H1 (cell line): ENCODE measurements around the gene CNOT3. TPM values are rescaled to one million over a fixed set of nuclear protein-coding genes. Genes with fewer than 3 reads are reported as not detected.

ENCODE experiments used
- CTCF ChIA-PET: fragments of 300-600 bp; sonication (Branson Sonifier 250); formaldehyde crosslinking; loops from one replicate; lab custom pipeline; 2021; ENCODE audit not compliant: partially characterized antibody; lab: Charles Lee
- POLR2A ChIA-PET: fragments of 300-600 bp; sonication (Branson Sonifier 250); formaldehyde crosslinking; loops from one replicate; lab custom pipeline; 2021; ENCODE audit warnings: inconsistent platforms; ENCODE audit not compliant: partially characterized antibody; lab: Charles Lee
- DNase-seq, 2 experiments: peaks; one replicate each; pipeline versions ENCODE4 v3.0.0 to v3.0.0-alpha.2; 2010 to 2022; ENCODE audit warnings: low spot score in 2 of 2, low read depth in 1 of 2, mixed read lengths in 1 of 2
- FAIRE-seq: peaks from 2 replicates; lab custom pipeline; 2011; peaks lifted over from hg19 to GRCh38; lab: Jason Lieb, UNC
- H2AFZ ChIP-seq: 2 replicates; pipeline ENCODE4 v1.8.1; 2012; ENCODE audit warnings: low read length, inconsistent platforms
- H2AK5ac ChIP-seq: 2 replicates; pipeline ENCODE4 v1.6.1; 2013; ENCODE audit warnings: low read depth, low read length
- H2BK120ac ChIP-seq: replicated peaks from 2 replicates; pipeline ENCODE3; 2013; ENCODE audit warnings: low read depth, low read length, inconsistent platforms
- H2BK12ac ChIP-seq: 2 replicates; pipeline ENCODE4 v1.6.1; 2013; ENCODE audit warnings: low read depth, low read length
- H2BK15ac ChIP-seq: 2 replicates; pipeline ENCODE4 v1.6.1; 2013; ENCODE audit warnings: low read length
- H2BK20ac ChIP-seq: 2 replicates; pipeline ENCODE4 v1.6.1; 2013; ENCODE audit warnings: low read length
- H2BK5ac ChIP-seq: 2 replicates; pipeline ENCODE4 v1.6.1; 2013; ENCODE audit warnings: low read depth, low read length
- H3K14ac ChIP-seq: 2 replicates; pipeline ENCODE4 v1.6.1; 2013; ENCODE audit warnings: inconsistent platforms; ENCODE audit not compliant: insufficient read length
- H3K18ac ChIP-seq: 2 replicates; pipeline ENCODE4 v1.6.1; 2013; ENCODE audit warnings: low read length; ENCODE audit errors: extremely low read depth
- H3K23ac ChIP-seq: 2 replicates; pipeline ENCODE4 v1.6.1; 2013; ENCODE audit warnings: inconsistent platforms; ENCODE audit not compliant: insufficient read length
- H3K23me2 ChIP-seq: 2 replicates; pipeline ENCODE4 v1.6.1; 2013; ENCODE audit warnings: low read depth, low read length
- H3K27ac ChIP-seq: 2 replicates; pipeline ENCODE4 v1.6.1; 2011; ENCODE audit warnings: low read depth, low read length, inconsistent platforms
- H3K27me3 ChIP-seq, 4 experiments: replicated peaks in 1 of 4; 1 replicate in 1 of 4; 2 replicates in 3 of 4; pipeline versions ENCODE4 v1.6.1 to v1.8.1; 2011 to 2013; ENCODE audit warnings: low read length in 3 of 4, mild to moderate bottlenecking in 3 of 4, inconsistent platforms in 2 of 4, mixed read lengths in 2 of 4, moderate library complexity in 1 of 4; ENCODE audit not compliant: control insufficient read depth in 3 of 4, insufficient read depth in 3 of 4; ENCODE audit errors: extremely low read depth in 1 of 4
- H3K36me3 ChIP-seq, 4 experiments: 2 replicates each; pipeline versions ENCODE4 v1.6.1 to v1.8.1; 2011 to 2013; ENCODE audit warnings: mild to moderate bottlenecking in 4 of 4, low read length in 3 of 4, moderate library complexity in 2 of 4, control low read depth in 1 of 4, inconsistent platforms in 1 of 4; ENCODE audit not compliant: insufficient read depth in 4 of 4, control insufficient read depth in 2 of 4
- H3K4ac ChIP-seq: replicated peaks from 2 replicates; pipeline ENCODE3; 2013; ENCODE audit warnings: low read length, low read depth, mixed read lengths, inconsistent platforms; ENCODE audit not compliant: insufficient read length
- H3K4me1 ChIP-seq, 4 experiments: replicated peaks in 1 of 4; 1 replicate in 1 of 4; 2 replicates in 3 of 4; pipeline versions ENCODE4 v1.6.1 to v1.8.1; 2011 to 2013; ENCODE audit warnings: low read length in 3 of 4, inconsistent platforms in 2 of 4, mixed read lengths in 1 of 4; ENCODE audit not compliant: insufficient read depth in 4 of 4, control insufficient read depth in 3 of 4
- H3K4me2 ChIP-seq, 2 experiments: 2 replicates each; pipeline versions ENCODE4 v1.6.1 to v1.8.1; 2011 to 2013; ENCODE audit warnings: low read depth in 2 of 2, low read length in 2 of 2, control low read depth in 1 of 2, inconsistent platforms in 1 of 2, mild to moderate bottlenecking in 1 of 2; ENCODE audit not compliant: insufficient read depth in 1 of 2
- H3K4me3 ChIP-seq, 4 experiments: fragments of 200-600, 300-600 bp in 1 of 4; sonication (generic), shearing (Covaris generic), sonication (Bioruptor Twin) in 1 of 4; 2 replicates each; pipeline versions ENCODE4 v1.5.1 to v1.8.1; 2011 to 2016; ENCODE audit warnings: low read length in 4 of 4, low read depth in 3 of 4, control low read depth in 2 of 4, inconsistent platforms in 2 of 4, mild to moderate bottlenecking in 2 of 4, mixed read lengths in 1 of 4, moderate library complexity in 1 of 4; ENCODE audit not compliant: insufficient read depth in 2 of 4; ENCODE audit errors: extremely low read depth in 1 of 4
- H3K56ac ChIP-seq: replicated peaks from 2 replicates; pipeline ENCODE3; 2013; ENCODE audit warnings: low read depth, mild to moderate bottlenecking, mixed read lengths, low read length, inconsistent platforms; ENCODE audit not compliant: insufficient read length
- H3K79me1 ChIP-seq: 2 replicates; pipeline ENCODE4 v1.6.1; 2013; ENCODE audit warnings: low read depth, low read length, control low read depth
- H3K79me2 ChIP-seq, 2 experiments: 2 replicates each; pipeline versions ENCODE4 v1.6.1 to v1.8.1; 2012 to 2013; ENCODE audit warnings: low read length in 2 of 2, mild to moderate bottlenecking in 2 of 2, inconsistent platforms in 1 of 2; ENCODE audit not compliant: insufficient read depth in 2 of 2, control insufficient read depth in 1 of 2
- H3K9ac ChIP-seq, 4 experiments: replicated peaks in 1 of 4; 1 replicate in 1 of 4; 2 replicates in 3 of 4; pipeline versions ENCODE4 v1.6.1 to v1.8.1; 2011 to 2013; ENCODE audit warnings: low read depth in 3 of 4, low read length in 3 of 4, control low read depth in 2 of 4, mild to moderate bottlenecking in 2 of 4, moderate library complexity in 2 of 4, inconsistent platforms in 1 of 4; ENCODE audit errors: extremely low read depth in 1 of 4
- H3K9me3 ChIP-seq, 2 experiments: 2 replicates each; pipeline versions ENCODE4 v1.6.1 to v1.8.1; 2012 to 2013; ENCODE audit warnings: mild to moderate bottlenecking in 2 of 2, moderate library complexity in 2 of 2, control low read depth in 1 of 2, inconsistent platforms in 1 of 2, low read depth in 1 of 2, low read length in 1 of 2, mixed read lengths in 1 of 2; ENCODE audit not compliant: insufficient read depth in 2 of 2
- H4K20me1 ChIP-seq, 2 experiments: replicated peaks in 1 of 2; 2 replicates each; pipeline versions ENCODE3 to v1.8.1; 2011 to 2013; ENCODE audit warnings: inconsistent platforms in 2 of 2, low read length in 2 of 2, mild to moderate bottlenecking in 1 of 2; ENCODE audit not compliant: insufficient read depth in 2 of 2, control insufficient read depth in 1 of 2
- H4K5ac ChIP-seq: 2 replicates; pipeline ENCODE4 v1.6.1; 2013; ENCODE audit warnings: low read length, low read depth, mixed read lengths, inconsistent platforms; ENCODE audit not compliant: insufficient read length
- H4K8ac ChIP-seq: 2 replicates; pipeline ENCODE4 v1.8.0; 2013; ENCODE audit warnings: mild to moderate bottlenecking, moderate library complexity, low read length, inconsistent platforms; ENCODE audit not compliant: insufficient read depth; ENCODE audit errors: extremely low read depth
- H4K91ac ChIP-seq: replicated peaks from 2 replicates; pipeline ENCODE3; 2013; ENCODE audit warnings: low read length, mixed read lengths, inconsistent platforms; ENCODE audit not compliant: insufficient read length
- ATF3 ChIP-seq: IDR thresholded peaks from 2 replicates; pipeline ENCODE4 v1.6.1; 2011; ENCODE audit warnings: low read depth, mild to moderate bottlenecking, low read length; ENCODE audit not compliant: insufficient read depth
- CTBP2 ChIP-seq: IDR thresholded peaks from 2 replicates; pipeline ENCODE4 v1.7.0; 2011; ENCODE audit warnings: borderline replicate concordance, mild to moderate bottlenecking, moderate library complexity, mixed read lengths, low read length; ENCODE audit not compliant: insufficient read depth, insufficient read length
- EP300 ChIP-seq, 2 experiments: IDR thresholded peaks; 1 replicate in 1 of 2; 2 replicates in 1 of 2; pipeline ENCODE4 v1.6.1; 2011 to 2012; ENCODE audit warnings: low read depth in 2 of 2, low read length in 2 of 2, mild to moderate bottlenecking in 2 of 2, borderline replicate concordance in 1 of 2, inconsistent platforms in 1 of 2, moderate library complexity in 1 of 2
- EZH2 ChIP-seq: fragments of 200-600 bp; sonication (generic); IDR thresholded peaks from 2 replicates; pipeline ENCODE4 v1.7.1; 2012; ENCODE audit warnings: low read depth, mild to moderate bottlenecking, moderate library complexity, low read length, inconsistent platforms; ENCODE audit not compliant: severe bottlenecking
- NANOG ChIP-seq: IDR thresholded peaks from 2 replicates; pipeline ENCODE4 v1.6.1; 2011; ENCODE audit warnings: low read length, low read depth, mild to moderate bottlenecking, inconsistent platforms; ENCODE audit not compliant: insufficient read depth, poor library complexity, severe bottlenecking
- PHF8 ChIP-seq: fragments of 200-600 bp; sonication (generic); conservative IDR thresholded peaks from 2 replicates; pipeline ENCODE4 v1.7.1; 2012; ENCODE audit warnings: low read depth, mild to moderate bottlenecking, inconsistent platforms, low read length, moderate library complexity
- RBBP5 ChIP-seq: IDR thresholded peaks from 2 replicates; pipeline ENCODE4 v1.7.1; 2012; ENCODE audit warnings: low read depth, mild to moderate bottlenecking, inconsistent platforms, low read length, moderate library complexity, borderline replicate concordance
- RNF2 ChIP-seq: fragments of 200-900, 300-1000 bp; sonication (generic); IDR thresholded peaks from 2 replicates; pipeline ENCODE4 v1.7.1; 2016; ENCODE audit warnings: borderline replicate concordance, low read depth, mild to moderate bottlenecking, antibody characterized with exemption, low read length; ENCODE audit not compliant: poor library complexity, severe bottlenecking; ENCODE audit errors: missing control alignments
- TAF1 ChIP-seq: IDR thresholded peaks from 2 replicates; pipeline ENCODE4 v1.6.1; 2011; ENCODE audit warnings: mild to moderate bottlenecking, low read depth, low read length
- TCF12 ChIP-seq: IDR thresholded peaks from 2 replicates; pipeline ENCODE4 v1.6.1; 2011; ENCODE audit warnings: low read depth, mild to moderate bottlenecking, low read length
- WGBS, 2 experiments: shearing (Covaris generic) in 1 of 2; methylation state at CpG; one replicate each; pipeline versions ENCODE4 v1.1.6 to v1.1.7; 2013 to 2015; ENCODE audit warnings: low lambda C conversion rate in 2 of 2, mixed read lengths in 2 of 2, inconsistent platforms in 1 of 2, low coverage in 1 of 2, missing lambda C conversion rate in 1 of 2; ENCODE audit not compliant: insufficient replicate concordance in 2 of 2, insufficient coverage in 1 of 2, insufficient read length in 1 of 2; ENCODE audit errors: extremely low coverage in 1 of 2, missing lambda C conversion rate in 1 of 2; 5-methylcytosine and 5-hydroxymethylcytosine counted together
- polyA plus RNA-seq, 7 experiments: library from polyadenylated mRNA; depleted of rRNA in 3 of 7; stranded (reverse) in 5 of 7; unstranded in 2 of 7; fragments of >200 nt in 5 of 7; fragments of 200-250 nt in 2 of 7; gene quantifications; 1 replicate in 5 of 7; 2 replicates in 1 of 7; 4 replicates in 1 of 7; pipeline versions ENCODE4 v1.2.1 to v1.2.3, GENCODE V29; 2011 to 2013; ENCODE audit warnings: missing spikeins in 2 of 7, mixed read lengths in 2 of 7
- total RNA-seq: library from RNA; stranded (reverse); fragmentation: NEBNext Ultra II Directional; extraction: Animal tissue kit (Norgen Biotek cat#: 25700); gene quantifications from 2 replicates; pipeline ENCODE4 v1.2.1, GENCODE V29; 2021

The CNOT3 gene
- total and polyA plus RNA-seq, 2 of the 8 experiments (the other 6 are each of a cell fraction or from before 2014, with no cell fraction given), result 21.2 to 86.4 TPM

GRCh38 chr19:54099190-54099902, 38.2 kb upstream of the CNOT3 start:
- no peak overlapping the region for H2BK120ac ChIP-seq
- no peaks in the 10 kb centered on the region; a peak in 1 of 4 replicates for H3K9me3 ChIP-seq
- no peak overlapping the region for H2BK5ac ChIP-seq
- 87% methylated on average over 10 of the region's 12 CpGs; no CpG with 5 or more reads in 1 of the 2 experiments for WGBS, 2 experiments
- H4K8ac ChIP-seq, result no peak overlapping the region
- FAIRE-seq (no peak), DNase-seq (no peak)
- no peak overlapping the region for H3K14ac ChIP-seq
- H3K4me1 ChIP-seq, result peaks cover 0 to 5% (median 2%) of the 10 kb centered on the region in 4 experiments; a peak in 4 of 7 replicates
- no peak overlapping the region for H3K27ac ChIP-seq
- H3K4me3 ChIP-seq, result no peak overlapping the region
- ChIA-PET POLR2A (interaction anchor here (0.7 to 6.1 kb wide), 6 partner anchors 11 to 240 kb away, joined by 3 to 37 read pairs (median 4); partner anchors contain the start of genes PRPF31, RPS9 and TFPT), CTCF (interaction anchor here (1.4 kb wide), 1 partner anchor 70 kb away, joined by 3 read pairs; no protein-coding TSS in a partner anchor)
- no peak overlapping the region for H2AFZ ChIP-seq
- no peak overlapping the region for H4K5ac ChIP-seq
- H4K20me1 ChIP-seq, result peaks cover 0 to 1% of the 10 kb centered on the region in 2 experiments
- no peak overlapping the region for H3K4me2 ChIP-seq
- no peak overlapping the region for H2BK15ac ChIP-seq
- H3K4ac ChIP-seq, result no peak overlapping the region
- no peak overlapping the region for H2AK5ac ChIP-seq
- peaks cover 0 to 10% of the 10 kb centered on the region in 2 experiments; a peak in 2 of 4 replicates for H3K79me2 ChIP-seq
- H2BK20ac ChIP-seq, result no peak overlapping the region
- H3K79me1 ChIP-seq, result no peaks in the 10 kb centered on the region
- H3K36me3 ChIP-seq, result peaks cover 0 to 1% (median 0%) of the 10 kb centered on the region in 4 experiments; a peak in 1 of 8 replicates
- no peak overlapping the region for H3K9ac ChIP-seq
- no peak overlapping the region for H3K56ac ChIP-seq
- H4K91ac ChIP-seq, result no peak overlapping the region
- H2BK12ac ChIP-seq, result no peak overlapping the region
- H3K18ac ChIP-seq, result no peak overlapping the region
- peaks cover 6 to 29% (median 18%) of the 10 kb centered on the region in 4 experiments for H3K27me3 ChIP-seq
- H3K23me2 ChIP-seq, result peaks cover 18% of the 10 kb centered on the region
- no peak overlapping the region for H3K23ac ChIP-seq
- TF ChIP-seq EZH2 (no peak), RNF2 (no peak), TCF12 (no peak), CTBP2 (no peak), PHF8 (no peak), TAF1 (no peak), ATF3 (no peak), NANOG (no peak), RBBP5 (no peak), EP300 (IDR thresholded peaks at IDR 0.05; ENCODE audit: borderline replicate concordance in 1 of 2, low read depth in 2 of 2, low read length in 2 of 2) (no peak)
